GM21381 (cell line): ENCODE results near the gene TMEM219.

Source experiments
- ATAC-seq: cut with Tn5 transposase; IDR thresholded peaks from one replicate; pipeline ENCODE4 v1.9.1; 2021; ENCODE audit warnings: mild to moderate bottlenecking, moderate library complexity; ENCODE audit not compliant: unreplicated experiment

TMEM219 gene

DNA sequence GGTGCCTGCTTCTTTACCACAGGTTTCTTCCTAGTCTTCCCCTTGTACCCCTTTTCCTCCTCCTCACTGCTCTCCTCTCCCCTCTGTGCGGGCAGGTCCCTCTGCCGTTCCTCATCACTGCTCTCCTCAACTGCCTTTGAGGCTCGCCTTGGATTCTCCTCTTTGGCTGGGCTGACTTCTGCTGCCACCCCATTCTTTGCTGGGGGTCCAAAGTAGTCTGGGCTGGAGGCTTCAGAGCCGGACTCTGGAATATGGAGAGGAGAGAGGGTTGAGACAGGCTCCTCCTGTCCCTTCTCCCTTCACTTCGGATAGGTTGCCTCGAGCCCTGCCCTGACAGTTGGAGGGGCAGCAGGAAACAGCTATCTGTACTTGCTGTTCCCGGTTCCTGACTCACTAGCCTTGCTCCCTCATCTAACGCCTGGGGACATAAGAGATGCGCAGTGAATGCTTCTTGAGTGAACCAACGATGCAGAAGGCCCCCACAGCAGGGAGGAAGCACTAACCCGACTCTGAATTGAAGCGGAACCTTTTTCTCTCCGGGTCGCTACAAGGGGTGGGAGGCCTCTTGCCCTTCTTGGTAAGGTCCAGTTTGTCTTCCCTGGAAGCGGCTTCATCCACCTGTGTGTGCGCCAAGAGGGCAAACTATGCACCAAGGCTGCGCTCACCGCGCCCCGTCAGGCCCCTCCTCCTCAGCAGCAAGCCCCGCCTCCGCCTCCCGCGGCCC lies 32.9 kb downstream of the TMEM219 start:
- ATAC-seq: peak; percentile 29

DNA sequence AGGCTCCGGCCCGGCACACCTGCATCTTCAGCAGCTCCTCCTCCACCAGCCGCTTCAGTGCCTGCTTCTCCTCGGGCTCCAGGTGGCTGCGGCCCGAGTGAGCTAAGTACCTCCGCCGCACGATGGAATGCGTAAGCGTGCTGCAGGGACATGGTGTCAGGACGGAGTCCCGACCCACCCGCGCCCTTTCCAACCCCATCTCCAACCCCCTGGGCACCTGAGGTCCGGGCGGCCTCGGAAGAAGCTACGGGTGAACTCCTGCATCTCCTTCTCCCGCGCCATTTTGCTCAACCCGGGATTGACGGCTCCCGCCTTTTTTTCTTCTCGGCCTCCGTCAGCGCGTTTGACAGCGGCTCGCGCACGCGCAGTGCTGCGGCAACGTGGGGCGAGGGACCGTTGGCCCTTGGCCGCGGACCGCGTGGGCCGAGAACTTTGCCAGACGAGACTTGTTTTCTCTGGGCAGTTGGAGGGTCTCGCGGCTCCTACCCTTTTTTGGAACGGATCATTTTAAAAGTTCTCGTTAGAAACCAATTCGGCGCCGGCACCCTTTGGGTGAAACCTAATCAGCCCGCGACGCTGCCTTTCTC lies 33.5 kb downstream of the TMEM219 start, which contains the start of gene HIRIP3:
TSS of gene HIRIP3 (minus strand) at position 294 of the 587 bp plus-strand sequence. CDS start at position 282, 12 bp downstream.
- ATAC-seq: peak; percentile 50

DNA sequence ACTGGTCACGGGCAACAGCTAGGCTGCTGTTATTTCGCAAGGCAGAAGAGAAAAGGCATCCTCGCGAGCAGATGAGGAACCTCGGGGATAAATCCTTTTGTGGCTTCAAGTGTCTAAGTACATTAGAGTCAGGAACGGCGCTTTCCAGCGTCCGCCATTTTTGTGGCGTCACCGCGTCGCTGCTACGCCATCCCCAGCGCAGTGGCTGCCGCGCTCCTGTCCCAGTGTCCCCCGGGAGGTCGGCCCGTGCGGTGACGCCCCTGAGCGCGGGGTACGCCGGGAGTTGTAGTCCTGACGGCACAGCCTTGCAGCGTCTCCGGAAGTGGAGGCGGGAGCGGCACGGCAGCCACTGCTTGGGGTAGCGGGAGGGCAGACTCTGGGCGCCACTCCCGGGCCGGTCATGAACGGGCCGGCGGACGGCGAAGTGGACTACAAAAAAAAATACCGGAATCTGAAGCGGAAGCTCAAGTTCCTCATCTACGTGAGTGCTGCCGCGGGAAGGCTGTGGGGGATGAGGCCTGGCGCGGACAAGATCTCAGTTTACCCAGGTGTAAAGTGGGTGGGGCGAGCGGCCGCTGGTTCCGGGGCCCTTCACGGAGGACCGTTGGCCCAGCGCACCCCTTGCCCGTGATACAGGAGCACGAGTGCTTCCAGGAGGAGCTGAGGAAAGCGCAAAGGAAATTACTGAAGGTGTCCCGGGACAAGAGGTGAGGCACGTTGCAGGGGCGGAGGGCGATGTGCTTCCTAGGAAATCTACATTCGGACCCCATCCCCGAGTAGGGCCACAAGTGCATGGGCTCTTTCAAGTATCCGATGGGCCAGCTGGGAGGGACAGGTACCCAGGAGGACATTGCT lies 34.3 kb downstream of the TMEM219 start, which contains the start of gene INO80E:
TSS of gene INO80E (plus strand) at position 331 of the 855 bp plus-strand sequence. CDS start at position 401, 70 bp downstream.
- peak; percentile 92 for ATAC-seq

DNA sequence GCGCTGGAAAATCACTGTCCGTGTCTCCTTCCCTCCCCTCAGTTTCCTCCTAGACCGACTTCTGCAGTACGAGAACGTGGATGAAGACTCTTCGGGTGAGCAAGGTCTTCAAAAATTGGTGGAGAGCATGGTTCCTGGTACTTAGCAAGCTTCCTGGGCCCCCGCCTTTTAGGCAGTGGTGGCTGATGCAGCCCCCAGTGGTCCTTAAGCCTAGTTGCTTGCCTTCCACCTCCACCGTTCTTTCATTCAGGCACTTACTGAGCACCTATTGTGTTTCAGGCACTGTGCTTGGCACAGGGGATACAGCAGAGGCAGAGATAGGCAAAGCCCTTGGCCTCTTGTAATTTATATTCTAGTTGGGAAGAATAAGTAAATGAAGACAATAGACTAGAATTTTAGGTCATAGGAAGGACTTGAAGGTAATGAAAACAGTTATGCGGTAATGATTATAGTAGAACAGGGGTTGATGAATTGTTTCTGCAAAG lies 34.9 kb downstream of the TMEM219 start:
- ATAC-seq: no peak

DNA sequence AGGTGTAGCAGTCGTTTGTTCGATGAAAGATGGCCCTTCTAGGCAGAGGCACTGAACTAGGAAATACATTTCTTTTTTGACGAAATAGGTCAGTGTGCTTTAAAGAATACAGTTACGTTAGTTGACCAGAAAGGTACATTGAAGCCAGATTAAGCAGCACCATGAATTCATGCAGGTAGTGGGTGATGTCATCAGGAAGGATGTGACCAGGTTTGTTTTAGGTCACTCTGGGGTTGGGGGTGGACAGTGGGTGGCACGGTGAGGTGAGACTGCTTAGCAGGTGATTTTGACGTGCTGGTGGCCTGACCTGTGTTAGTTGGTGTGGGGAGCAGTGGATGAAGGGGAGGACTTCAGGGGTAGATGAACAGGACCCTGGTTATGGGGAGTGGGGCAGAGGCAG lies 37.7 kb downstream of the TMEM219 start:
- ATAC-seq: no peak

DNA sequence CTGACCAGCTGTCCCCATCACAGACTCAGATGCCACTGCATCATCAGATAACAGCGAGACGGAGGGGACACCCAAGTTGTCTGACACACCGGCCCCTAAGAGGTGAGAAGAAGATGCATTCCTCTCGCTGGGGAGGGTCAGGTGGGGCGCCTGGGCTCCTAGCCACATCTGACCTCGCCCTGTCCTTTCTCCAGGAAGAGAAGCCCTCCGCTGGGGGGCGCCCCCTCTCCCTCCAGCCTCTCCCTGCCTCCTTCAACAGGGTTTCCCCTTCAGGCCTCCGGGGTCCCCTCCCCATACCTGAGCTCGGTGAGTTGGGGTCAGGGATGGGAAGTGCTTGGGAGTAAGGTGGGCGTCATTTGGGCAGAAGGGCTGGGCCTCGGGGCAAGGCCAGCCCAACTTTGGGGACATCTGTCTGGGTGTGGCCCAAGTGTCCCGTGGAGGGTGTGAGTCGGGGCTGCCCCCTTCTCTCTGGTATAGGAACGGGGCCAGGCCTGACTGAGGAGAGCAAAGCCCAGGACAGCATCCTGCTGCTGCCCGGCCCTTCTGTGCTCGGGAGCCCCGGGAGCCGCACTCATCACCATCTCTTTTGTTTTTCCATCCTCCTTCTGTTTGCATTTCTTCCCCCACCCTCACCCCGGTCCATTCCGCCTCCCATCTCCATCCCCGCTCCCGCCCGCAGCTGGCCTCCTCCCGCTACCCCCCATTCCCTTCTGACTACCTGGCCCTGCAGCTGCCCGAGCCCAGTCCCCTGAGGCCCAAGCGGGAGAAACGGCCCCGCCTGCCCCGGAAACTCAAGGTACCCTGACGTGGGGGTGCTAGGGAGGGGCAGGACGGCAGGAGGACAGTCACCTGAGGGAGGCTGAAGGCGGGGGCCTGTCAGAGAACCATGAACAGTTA lies 39.1 kb downstream of the TMEM219 start:
- no peak for ATAC-seq

DNA sequence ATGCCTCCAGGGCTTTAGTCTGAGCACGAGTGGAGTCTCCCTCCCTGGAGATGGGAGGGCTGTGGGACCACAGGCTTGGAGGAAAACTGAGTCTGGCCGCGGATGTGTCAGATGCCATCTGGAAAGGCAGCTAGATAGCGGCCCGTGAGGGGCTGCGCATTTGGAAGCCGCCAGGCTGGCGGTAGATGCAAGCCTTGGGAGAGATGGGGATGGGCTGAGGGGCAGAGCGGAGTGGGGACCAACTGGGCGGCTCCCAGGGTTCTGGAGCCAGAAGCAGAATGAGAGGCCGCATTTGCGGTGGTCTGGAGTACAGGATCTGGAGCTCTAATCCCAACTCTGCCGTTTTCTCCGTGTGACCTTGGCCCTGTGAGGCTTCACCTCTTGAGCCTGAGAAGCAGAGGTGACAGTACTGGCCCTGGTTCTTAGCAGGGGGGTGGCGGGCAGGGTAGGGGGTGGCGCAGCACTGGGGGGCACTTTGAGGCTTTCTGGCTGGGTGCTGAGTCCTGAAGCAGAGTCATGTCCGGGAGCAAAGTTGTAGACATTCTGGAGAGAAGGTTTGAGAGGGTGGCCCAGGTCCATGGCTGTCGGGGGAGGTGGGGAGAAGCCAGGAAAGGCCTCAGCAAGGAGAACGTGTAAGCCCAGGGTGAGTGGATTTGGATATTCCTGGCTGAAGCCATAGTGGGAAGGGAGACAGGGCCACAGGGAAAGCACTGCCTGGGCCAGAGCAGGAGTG lies 40.9 kb downstream of the TMEM219 start:
- no peak for ATAC-seq

DNA sequence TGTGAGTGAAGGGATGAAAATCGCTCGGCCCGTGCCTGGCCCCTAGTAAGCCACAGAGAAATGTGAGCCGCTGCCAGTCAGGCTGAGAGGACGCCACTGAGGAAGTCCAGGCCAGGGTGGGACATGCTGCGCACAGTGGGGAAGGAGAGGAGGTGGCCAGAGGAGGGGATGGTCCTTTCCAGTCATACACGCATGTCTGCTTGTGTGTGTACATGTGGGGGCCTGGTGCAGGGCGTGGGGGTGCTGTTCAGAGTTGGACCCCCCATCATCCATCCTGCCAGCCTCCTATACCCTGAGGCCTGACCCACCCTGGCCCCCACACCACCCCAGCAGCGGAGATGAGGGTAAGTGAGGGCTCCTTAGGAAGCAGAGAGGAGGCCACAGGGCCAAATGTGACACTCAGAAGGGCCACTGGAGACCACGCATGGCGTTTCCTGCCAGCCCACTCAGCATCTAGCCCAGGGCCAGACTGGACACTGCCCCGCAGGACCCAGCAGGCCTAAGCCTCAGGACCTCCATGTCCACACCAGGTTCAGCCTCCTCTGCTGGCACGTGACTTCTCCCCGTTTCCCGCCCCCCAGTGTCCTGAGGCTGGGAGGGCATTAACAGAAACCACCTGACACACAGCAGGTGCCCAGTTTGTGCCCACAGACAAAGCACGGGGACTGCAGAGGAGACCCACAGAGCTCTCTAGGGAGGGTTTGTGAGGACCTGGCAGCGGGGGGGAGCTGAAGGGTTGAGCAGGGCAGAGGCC lies 42.0 kb downstream of the TMEM219 start:
- no peak for ATAC-seq

DNA sequence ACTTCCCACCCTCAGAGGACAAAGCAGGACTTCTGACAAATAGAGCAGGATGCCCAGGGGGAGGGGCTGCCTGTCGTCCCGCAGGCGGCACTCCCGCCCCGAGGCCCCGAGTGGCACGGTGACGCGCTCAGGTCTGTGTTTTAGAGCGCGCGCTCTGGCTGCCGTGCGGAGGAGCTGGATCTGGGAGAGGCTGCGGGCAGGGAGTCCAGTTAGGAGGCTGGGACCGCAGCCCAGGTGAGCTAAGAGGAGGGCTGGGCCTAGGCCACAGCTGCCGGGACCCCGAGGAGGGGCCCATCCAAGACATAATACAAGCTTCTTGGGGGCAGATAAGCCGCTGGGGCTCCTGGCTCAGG lies 42.5 kb downstream of the TMEM219 start:
- ATAC-seq: no peak

DNA sequence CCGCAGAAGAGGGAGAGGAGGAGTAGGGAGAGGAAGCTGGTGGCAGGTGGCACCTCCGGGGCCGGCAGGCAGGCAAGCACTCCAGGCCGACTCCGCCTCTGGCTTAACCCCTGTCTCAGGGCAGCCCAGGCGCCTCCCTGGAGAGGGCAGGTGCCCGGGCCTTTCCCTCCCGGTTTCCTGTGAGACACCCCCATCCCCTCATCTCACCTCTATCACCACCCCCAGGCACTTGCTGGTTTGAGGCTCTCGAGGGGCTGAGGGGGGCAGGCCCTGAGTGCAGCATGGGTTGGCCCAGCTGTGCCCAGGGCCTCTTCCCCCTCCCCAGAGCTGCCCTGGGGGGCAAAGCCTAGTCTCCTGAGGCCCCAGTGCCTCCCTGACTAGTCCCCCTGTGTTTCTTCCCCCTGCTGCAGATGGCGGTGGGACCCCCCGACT lies 42.9 kb downstream of the TMEM219 start:
- ATAC-seq: no peak

DNA sequence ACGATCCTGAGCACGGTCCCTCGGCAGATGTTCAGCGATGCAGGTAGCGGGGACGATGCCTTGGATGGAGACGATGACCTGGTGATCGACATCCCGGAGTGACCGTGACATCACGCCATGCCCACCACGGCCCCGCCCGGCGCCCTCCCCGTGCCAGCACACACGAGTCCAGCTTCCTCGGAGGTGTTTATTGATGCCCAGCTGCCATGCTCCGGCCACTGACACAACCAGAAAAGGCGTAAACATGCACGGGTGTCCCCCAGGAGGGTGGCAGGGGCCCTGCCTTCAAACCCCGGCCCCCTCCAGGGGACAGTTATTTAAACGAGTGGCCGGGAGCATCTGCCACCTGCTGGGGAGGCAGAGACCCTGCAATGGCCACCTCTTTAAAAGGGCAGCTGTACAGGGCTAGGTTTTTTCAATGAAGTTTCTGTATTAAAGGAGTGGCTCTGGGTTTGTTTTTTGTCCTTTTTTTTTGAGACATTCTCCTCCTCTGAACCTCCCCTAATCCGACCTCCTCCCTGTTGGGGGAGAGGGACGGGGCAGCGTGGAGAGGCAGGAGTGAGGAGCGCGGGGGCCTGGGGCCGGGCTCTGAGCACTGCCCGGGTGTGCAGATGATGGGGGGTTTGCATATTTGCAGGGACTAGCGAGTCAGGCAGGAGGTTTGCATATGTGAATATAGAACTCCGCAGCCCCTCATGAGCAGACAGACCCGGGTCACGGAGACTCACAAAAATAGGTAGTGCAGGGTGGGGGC lies 43.6 kb downstream of the TMEM219 start:
- ATAC-seq: no peak

DNA sequence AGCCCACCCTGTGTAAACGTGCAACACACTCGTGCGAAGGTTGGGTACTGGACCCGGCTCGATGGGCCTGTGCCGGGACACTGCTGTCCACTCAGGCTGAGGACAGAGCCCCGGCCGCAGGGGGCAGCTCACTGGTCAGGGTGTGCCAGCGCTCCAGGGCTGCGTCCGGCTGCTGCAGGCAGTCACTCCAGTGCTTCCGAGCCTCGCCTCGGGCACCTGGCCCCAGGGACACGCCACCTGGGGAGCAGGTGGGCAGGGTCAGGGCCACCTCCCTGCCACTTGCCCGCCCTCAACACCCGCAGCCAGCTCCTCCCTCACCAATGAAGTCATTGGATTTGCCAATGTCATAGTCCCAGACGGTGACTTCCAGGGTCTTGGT lies 44.2 kb downstream of the TMEM219 start:
- no peak for ATAC-seq

DNA sequence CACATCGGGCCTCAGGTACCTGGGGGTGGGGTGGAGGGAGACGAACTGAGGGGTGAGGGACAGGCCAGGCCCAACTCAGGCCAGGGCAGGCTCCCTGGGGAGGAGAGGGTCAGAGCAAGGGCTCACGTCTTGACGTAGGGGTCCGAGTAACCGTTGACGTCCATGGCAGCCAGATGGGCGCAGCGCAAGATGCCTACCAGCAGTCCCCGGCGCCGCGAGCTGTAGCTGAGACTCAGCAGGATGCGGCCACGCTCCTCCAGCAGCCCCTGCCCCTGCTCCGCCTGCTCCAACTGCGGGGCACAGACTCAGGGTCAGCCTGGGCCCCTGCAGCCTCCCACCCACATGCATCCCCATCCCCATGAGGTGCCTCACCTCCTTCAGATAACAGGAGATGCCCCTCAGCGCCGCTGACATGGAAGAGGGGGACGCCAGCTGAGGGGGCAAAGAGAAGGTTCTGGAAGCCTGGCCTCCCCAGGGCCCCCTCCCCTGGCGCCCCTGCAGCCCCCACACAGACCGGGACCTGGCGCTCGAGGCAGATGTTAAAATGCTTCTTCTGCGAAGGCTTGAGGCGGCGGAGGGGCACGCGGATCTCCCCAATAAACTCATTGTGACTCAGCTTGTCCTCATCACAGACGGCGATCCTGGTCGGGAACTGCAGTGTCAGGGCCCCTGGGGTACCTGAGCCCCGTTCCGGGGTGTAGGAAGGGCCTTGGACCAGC lies 44.9 kb downstream of the TMEM219 start:
- no peak for ATAC-seq

DNA sequence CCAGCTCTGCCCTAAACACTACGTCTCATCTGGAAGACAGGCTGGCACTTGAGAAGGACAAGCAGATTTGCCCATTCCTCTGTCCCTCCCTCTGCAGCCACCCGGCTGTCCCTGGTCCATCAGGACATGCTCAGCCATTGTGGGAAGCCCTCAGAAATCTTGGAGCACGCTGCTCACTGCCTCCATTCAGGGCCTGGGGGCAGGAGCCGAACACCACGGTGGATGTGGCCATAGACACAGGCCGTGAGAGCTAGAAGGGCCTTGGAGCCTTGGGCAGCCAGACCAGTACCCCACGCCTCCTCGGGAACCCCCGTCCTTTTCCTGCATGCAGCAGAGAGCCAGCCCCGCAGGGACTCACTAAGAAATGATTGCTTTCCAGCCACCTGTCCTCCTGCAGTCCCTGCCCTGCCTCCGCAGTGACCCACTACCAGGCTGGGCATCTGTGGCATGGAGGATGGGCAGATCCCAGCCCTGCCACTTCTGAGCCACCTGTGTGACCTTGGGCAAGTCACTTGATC lies 45.6 kb downstream of the TMEM219 start:
- no peak for ATAC-seq

DNA sequence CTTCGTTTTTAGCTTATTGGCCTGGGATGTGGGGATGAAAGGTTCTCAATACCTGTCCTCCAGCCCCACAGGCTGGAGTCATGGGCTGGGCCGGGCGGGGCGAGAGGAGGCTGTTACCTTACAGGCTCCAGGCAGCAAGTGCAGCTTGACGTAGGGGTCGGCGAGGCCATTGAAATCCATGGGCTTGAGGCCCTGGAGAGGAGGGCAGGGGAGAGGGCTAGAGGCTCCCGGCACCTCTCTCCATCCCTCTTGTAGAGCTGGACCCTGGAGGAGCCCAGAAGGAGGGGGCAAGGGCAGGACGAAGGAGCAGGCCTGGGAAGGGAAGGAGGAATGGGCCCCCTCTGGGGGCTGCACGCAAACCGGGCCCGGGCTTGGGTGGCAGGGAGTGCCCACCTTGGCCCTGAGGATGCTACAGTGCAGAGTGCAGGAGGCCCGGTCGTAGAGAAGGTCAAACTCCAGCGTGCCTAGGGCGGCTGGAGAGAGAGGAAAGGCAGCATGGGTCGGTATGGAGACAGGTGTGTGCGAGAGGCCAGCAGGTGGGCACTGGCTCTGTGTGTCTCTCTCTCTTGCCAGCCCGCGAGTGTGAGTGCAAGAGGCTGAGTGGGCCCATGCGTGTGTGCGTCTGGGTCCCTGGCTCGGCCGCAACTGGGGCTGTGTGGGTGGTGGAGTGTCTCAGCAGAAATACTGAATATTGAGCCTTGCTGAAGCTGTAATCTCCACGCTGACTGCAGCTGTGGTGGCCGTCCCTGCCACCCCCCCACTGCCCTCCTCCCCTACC lies 47.4 kb downstream of the TMEM219 start:
- no peak for ATAC-seq

DNA sequence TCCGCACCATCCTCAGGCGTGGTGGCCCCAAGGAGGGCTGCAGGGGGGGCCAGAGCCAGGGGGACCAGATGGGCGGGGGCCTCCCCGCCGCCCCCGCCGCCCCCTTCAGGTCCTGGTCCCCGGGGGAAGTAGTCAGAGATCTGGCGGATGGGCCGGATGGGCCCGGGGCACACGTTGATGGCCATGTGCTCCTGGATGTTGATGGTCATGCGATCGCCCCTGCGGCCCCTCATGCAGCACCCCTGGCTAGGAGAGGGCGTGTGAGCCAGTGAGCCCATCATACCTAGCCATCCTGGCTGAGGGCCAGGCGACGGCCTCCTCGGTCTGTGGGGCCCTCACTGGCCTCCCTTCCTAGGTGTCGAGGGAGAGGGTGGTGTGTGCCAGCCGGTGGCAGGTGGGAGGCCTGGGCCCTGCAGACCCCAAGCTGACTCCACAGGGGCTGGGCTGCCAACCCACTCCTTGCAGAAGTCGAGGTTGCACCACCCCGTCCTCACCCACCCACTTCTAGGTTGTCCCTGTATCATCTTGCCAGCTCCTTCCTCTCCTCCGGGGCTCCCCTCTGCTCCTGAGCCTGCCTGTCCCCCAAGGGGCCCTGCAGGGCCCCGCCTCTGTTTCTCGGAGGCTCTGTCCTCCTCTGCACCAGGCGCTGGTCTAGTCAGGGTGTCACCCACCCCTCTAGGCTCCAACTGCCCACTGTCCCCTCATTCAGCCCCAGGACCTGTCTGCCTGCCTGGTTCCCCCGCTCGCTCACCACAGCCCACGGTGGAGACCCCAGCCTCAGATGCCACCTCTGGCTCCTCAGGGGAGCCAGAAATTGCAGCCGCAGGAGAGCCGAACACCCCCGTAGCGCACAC lies 48.3 kb downstream of the TMEM219 start:
- no peak for ATAC-seq
